Mesodermal cell (in vitro differentiated cells): ENCODE measurements around the gene PCOLCE2.

Source experiments
- H3K27ac ChIP-seq: 2 replicates; pipeline ENCODE4 v1.7.0; 2013; ENCODE audit warnings: mild to moderate bottlenecking, low read depth, low read length, moderate library complexity; ENCODE audit not compliant: severe bottlenecking
- H3K36me3 ChIP-seq: 2 replicates; pipeline ENCODE4 v1.7.1; 2013; ENCODE audit warnings: mild to moderate bottlenecking, low read length, moderate library complexity; ENCODE audit not compliant: control insufficient read depth, insufficient read depth
- H3K4me1 ChIP-seq: one replicate; pipeline ENCODE4 v1.7.1; 2013; ENCODE audit warnings: mild to moderate bottlenecking, low read length; ENCODE audit not compliant: insufficient read depth, control insufficient read depth, poor library complexity, severe bottlenecking
- H3K4me3 ChIP-seq: 2 replicates; pipeline ENCODE4 v1.7.0; 2013; ENCODE audit warnings: low read length, control low read depth, mild to moderate bottlenecking; ENCODE audit not compliant: insufficient read depth, poor library complexity, severe bottlenecking; ENCODE audit errors: extremely low read depth
- H3K9me3 ChIP-seq: 2 replicates; pipeline ENCODE4 v1.7.1; 2013; ENCODE audit warnings: mild to moderate bottlenecking, low read length, moderate library complexity; ENCODE audit not compliant: control insufficient read depth
- WGBS, 2 experiments: methylation state at CpG; one replicate each; pipeline ENCODE4 v1.1.5; 2013; ENCODE audit warnings: missing lambda C conversion rate in 2 of 2; ENCODE audit not compliant: insufficient coverage in 2 of 2; 5-methylcytosine and 5-hydroxymethylcytosine counted together

Gene PCOLCE2

GRCh38 chr3:142898346-142899213 lies 9.7 kb upstream of the PCOLCE2 start:
- WGBS, 2 experiments, result 82 to 86% methylated on average over 3 of the region's 3 CpGs
- Histone ChIP-seq H3K4me3 (no peak overlapping the region), H3K27ac (no peak overlapping the region)

GRCh38 chr3:142897807-142898206 lies 8.9 kb upstream of the PCOLCE2 start:
- H3K27ac ChIP-seq, result no peak overlapping the region
- WGBS, 2 experiments, result 86 to 95% methylated on average over 2 of the region's 2 CpGs
- peaks cover 9% of the 10 kb centered on the region for H3K4me1 ChIP-seq
- H3K4me3 ChIP-seq, result no peak overlapping the region
- no peaks in the 10 kb centered on the region for H3K36me3 ChIP-seq
- no peaks in the 10 kb centered on the region for H3K9me3 ChIP-seq

More at GRCh38 chr3:142898346-142899213, 9.7 kb upstream of the PCOLCE2 start:
- Histone ChIP-seq H3K9me3 (no peaks in the 10 kb centered on the region), H3K36me3 (no peaks in the 10 kb centered on the region), H3K4me1 (peaks cover 9% of the 10 kb centered on the region)

GRCh38 chr3:142896996-142897395 lies 8.1 kb upstream of the PCOLCE2 start:
- Histone ChIP-seq H3K4me3 (no peak overlapping the region), H3K36me3 (no peaks in the 10 kb centered on the region), H3K27ac (no peak overlapping the region), H3K4me1 (peaks cover 9% of the 10 kb centered on the region), H3K9me3 (no peaks in the 10 kb centered on the region)
- WGBS, 2 experiments, result no CpG with 5 or more reads among the region's 1 CpG

- H3K27ac ChIP-seq, result peak overlapping the region; percentile 3
- peaks cover 9% of the 10 kb centered on the region for H3K4me1 ChIP-seq
- no peaks in the 10 kb centered on the region for H3K36me3 ChIP-seq
- no peak overlapping the region for H3K4me3 ChIP-seq
- H3K9me3 ChIP-seq, result no peaks in the 10 kb centered on the region
- WGBS, 2 experiments, result 89 to 90% methylated on average over 6 to 7 of the region's 9 CpGs
Measured at GRCh38 chr3:142896201-142896755, 7.4 kb upstream of the PCOLCE2 start.

GRCh38 chr3:142894493-142894892 lies 5.6 kb upstream of the PCOLCE2 start:
- H3K27ac ChIP-seq, result no peak overlapping the region
- 100% methylated on average over 2 of the region's 3 CpGs for WGBS, 2 experiments
- H3K9me3 ChIP-seq, result no peaks in the 10 kb centered on the region
- H3K4me1 ChIP-seq, result peaks cover 9% of the 10 kb centered on the region
- no peak overlapping the region for H3K4me3 ChIP-seq
- no peaks in the 10 kb centered on the region for H3K36me3 ChIP-seq

- no peaks in the 10 kb centered on the region for H3K9me3 ChIP-seq
- no peak overlapping the region for H3K27ac ChIP-seq
- no peaks in the 10 kb centered on the region for H3K36me3 ChIP-seq
- 88 to 100% methylated on average over 1 to 2 of the region's 2 CpGs for WGBS, 2 experiments
- H3K4me3 ChIP-seq, result no peak overlapping the region
- peaks cover 9% of the 10 kb centered on the region for H3K4me1 ChIP-seq
Measured at GRCh38 chr3:142892714-142893113, 3.8 kb upstream of the PCOLCE2 start.

GRCh38 chr3:142890592-142890991 lies 1.7 kb upstream of the PCOLCE2 start:
- Histone ChIP-seq H3K36me3 (no peaks in the 10 kb centered on the region), H3K27ac (no peak overlapping the region), H3K4me1 (peaks cover 8% of the 10 kb centered on the region), H3K9me3 (no peaks in the 10 kb centered on the region), H3K4me3 (no peak overlapping the region)
- no CpG with 5 or more reads among the region's 2 CpGs for WGBS, 2 experiments

- Histone ChIP-seq H3K27ac (no peak overlapping the region), H3K36me3 (no peaks in the 10 kb centered on the region), H3K9me3 (no peaks in the 10 kb centered on the region), H3K4me1 (peaks cover 8% of the 10 kb centered on the region), H3K4me3 (peak overlapping the region; percentile 63)
- WGBS, 2 experiments, result 2 to 20% methylated on average over 8 to 14 of the region's 29 CpGs
Measured at GRCh38 chr3:142889212-142890014, 530 bp upstream of the PCOLCE2 start.

GRCh38 chr3:142888099-142888480 lies 793 bp downstream of the PCOLCE2 start:
- H3K27ac ChIP-seq, result no peak overlapping the region
- H3K4me3 ChIP-seq, result peak overlapping the region; percentile 63
- 0% methylated on average over 1 to 5 of the region's 14 CpGs for WGBS, 2 experiments
- no peaks in the 10 kb centered on the region for H3K9me3 ChIP-seq
- H3K36me3 ChIP-seq, result no peaks in the 10 kb centered on the region
- peaks cover 8% of the 10 kb centered on the region for H3K4me1 ChIP-seq

- no peaks in the 10 kb centered on the region for H3K9me3 ChIP-seq
- peaks cover 8% of the 10 kb centered on the region for H3K4me1 ChIP-seq
- H3K36me3 ChIP-seq, result no peaks in the 10 kb centered on the region
- WGBS, 2 experiments, result 80 to 100% methylated on average over 1 of the region's 2 CpGs
- no peak overlapping the region for H3K27ac ChIP-seq
- no peak overlapping the region for H3K4me3 ChIP-seq
Measured at GRCh38 chr3:142886940-142887339, 1.9 kb downstream of the PCOLCE2 start.
